ENCODE results near the gene MINDY4. TPM values are rescaled to one million over a fixed set of nuclear protein-coding genes. Genes with fewer than 3 reads are reported as not detected.

The MINDY4 gene
- total RNA-seq, result 6.9 TPM

GRCh38 chr7:30771174-30771879, at the start of gene MINDY4:
MINDY4 (plus strand) TSS chr7:30771417; CDS start chr7:30771494, 77 bp downstream.

GRCh38 chr7:30751696-30752273, 19.4 kb upstream of the MINDY4 start, which contains the start of gene INMT:
INMT (plus strand) TSS chr7:30752135; CDS start chr7:30752151, 16 bp downstream.

GRCh38 chr7:30911561-30911969, 140.3 kb downstream of the MINDY4 start, which contains the start of gene AQP1:
AQP1 (plus strand) TSS chr7:30911853; CDS start chr7:30911910, 57 bp downstream.

Other genes starting within 250 kb of the MINDY4 start
- gene GARS1, start 176.5 kb upstream of the MINDY4 start, total RNA-seq, result 114 TPM
- gene CRHR2, start 89.0 kb upstream of the MINDY4 start, total RNA-seq, result 1.6 TPM
- gene INMT, start 19.3 kb upstream of the MINDY4 start, total RNA-seq, result 0.23 TPM
- gene AQP1, start 140.4 kb downstream of the MINDY4 start, total RNA-seq, result 7.6 TPM
- gene GHRHR, start 192.5 kb downstream of the MINDY4 start, total RNA-seq, result 2.8 TPM

Data from diencephalon (tissue), 1 donor.